Measurements from ENCODE around the gene MITF.

- no peak for TF ChIP-seq POLR2A (IDR thresholded peaks at IDR 0.05)
- TF ChIP-seq, protein P1, sequence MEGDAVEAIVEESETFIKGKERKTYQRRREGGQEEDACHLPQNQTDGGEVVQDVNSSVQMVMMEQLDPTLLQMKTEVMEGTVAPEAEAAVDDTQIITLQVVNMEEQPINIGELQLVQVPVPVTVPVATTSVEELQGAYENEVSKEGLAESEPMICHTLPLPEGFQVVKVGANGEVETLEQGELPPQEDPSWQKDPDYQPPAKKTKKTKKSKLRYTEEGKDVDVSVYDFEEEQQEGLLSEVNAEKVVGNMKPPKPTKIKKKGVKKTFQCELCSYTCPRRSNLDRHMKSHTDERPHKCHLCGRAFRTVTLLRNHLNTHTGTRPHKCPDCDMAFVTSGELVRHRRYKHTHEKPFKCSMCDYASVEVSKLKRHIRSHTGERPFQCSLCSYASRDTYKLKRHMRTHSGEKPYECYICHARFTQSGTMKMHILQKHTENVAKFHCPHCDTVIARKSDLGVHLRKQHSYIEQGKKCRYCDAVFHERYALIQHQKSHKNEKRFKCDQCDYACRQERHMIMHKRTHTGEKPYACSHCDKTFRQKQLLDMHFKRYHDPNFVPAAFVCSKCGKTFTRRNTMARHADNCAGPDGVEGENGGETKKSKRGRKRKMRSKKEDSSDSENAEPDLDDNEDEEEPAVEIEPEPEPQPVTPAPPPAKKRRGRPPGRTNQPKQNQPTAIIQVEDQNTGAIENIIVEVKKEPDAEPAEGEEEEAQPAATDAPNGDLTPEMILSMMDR (IDR thresholded peaks at IDR 0.05): no peak
These were observed 132.0 kb downstream of the MITF start for GRCh38 chr3:69871251-69871650.
